Measurements from ENCODE around the gene RUFY1. TPM values are rescaled to one million over a fixed set of nuclear protein-coding genes. Genes with fewer than 3 reads are reported as not detected.
"Not testable (repeated sequence)": the region's sequence is repeated elsewhere in the genome, so short reads cannot be mapped to it uniquely, and the experiment has no call there.

Gene RUFY1
- total RNA-seq, 6 experiments from 2014 or later: 34.3 to 37.2 (median 36.0) TPM

GRCh38 chr5:179505636-179506261, 44.6 kb upstream of the RUFY1 start:
- peaks cover 14% of the 10 kb centered on the region for H3K4me1 Mint-ChIP-seq (ENCODE audit: low read depth)
- H3K27ac Mint-ChIP-seq: no peak overlapping the region
- no peak overlapping the region for H3K4me3 Mint-ChIP-seq
- no peak for DNase-seq
- no peaks in the 10 kb centered on the region for H3K36me3 Mint-ChIP-seq (ENCODE audit: low read depth)
- no peak for TF ChIP-seq CTCF (IDR thresholded peaks at IDR 0.05)
- peaks cover 13% of the 10 kb centered on the region; the same call in 1 of the 2 replicates for H3K27me3 Mint-ChIP-seq (ENCODE audit: insufficient read depth)
- H3K9me3 Mint-ChIP-seq: no peaks in the 10 kb centered on the region

- no peak for TF ChIP-seq CTCF (IDR thresholded peaks at IDR 0.05)
- no peak for DNase-seq
- peak overlapping the region; percentile 44 for H3K4me3 Mint-ChIP-seq
Measured at GRCh38 chr5:179509239-179509638, 41.1 kb upstream of the RUFY1 start.

GRCh38 chr5:179509845-179510244, 40.5 kb upstream of the RUFY1 start:
- Mint-ChIP-seq H3K4me3 (no peak overlapping the region), H3K4me1 (ENCODE audit: low read depth) (peaks cover 9% of the 10 kb centered on the region; the same call in 1 of the 2 replicates), H3K9me3 (no peaks in the 10 kb centered on the region), H3K36me3 (ENCODE audit: low read depth) (no peaks in the 10 kb centered on the region), H3K27me3 (ENCODE audit: insufficient read depth) (peaks cover 18% of the 10 kb centered on the region), H3K27ac (no peak overlapping the region)
- DNase-seq: no peak
- TF ChIP-seq CTCF (IDR thresholded peaks at IDR 0.05): no peak

More at GRCh38 chr5:179509239-179509638, 41.1 kb upstream of the RUFY1 start:
- Mint-ChIP-seq H3K36me3 (ENCODE audit: low read depth) (no peaks in the 10 kb centered on the region), H3K4me1 (ENCODE audit: low read depth) (peaks cover 13% of the 10 kb centered on the region), H3K9me3 (no peaks in the 10 kb centered on the region), H3K27me3 (ENCODE audit: insufficient read depth) (peaks cover 18% of the 10 kb centered on the region), H3K27ac (no peak overlapping the region)

GRCh38 chr5:179512452-179513000, 37.8 kb upstream of the RUFY1 start:
- Mint-ChIP-seq H3K27ac (no peak overlapping the region), H3K4me3 (no peak overlapping the region), H3K4me1 (ENCODE audit: low read depth) (peaks cover 9% of the 10 kb centered on the region; the same call in 1 of the 2 replicates), H3K27me3 (ENCODE audit: insufficient read depth) (peaks cover 23% of the 10 kb centered on the region), H3K36me3 (ENCODE audit: low read depth) (no peaks in the 10 kb centered on the region), H3K9me3 (no peaks in the 10 kb centered on the region)
- DNase-seq: no peak
- TF ChIP-seq CTCF (IDR thresholded peaks at IDR 0.05): no peak

GRCh38 chr5:179515501-179515900, 34.9 kb upstream of the RUFY1 start:
- not testable (repeated sequence) for H3K36me3 Mint-ChIP-seq (ENCODE audit: low read depth); H3K27ac Mint-ChIP-seq; H3K4me3 Mint-ChIP-seq; H3K9me3 Mint-ChIP-seq; H3K4me1 Mint-ChIP-seq (ENCODE audit: low read depth); DNase-seq
- peaks cover 17% of the 10 kb centered on the region for H3K27me3 Mint-ChIP-seq (ENCODE audit: insufficient read depth)

- no peak overlapping the region for H3K4me3 Mint-ChIP-seq
- H3K27ac Mint-ChIP-seq: no peak overlapping the region
- H3K9me3 Mint-ChIP-seq: no peaks in the 10 kb centered on the region
- peaks cover 14% of the 10 kb centered on the region for H3K27me3 Mint-ChIP-seq (ENCODE audit: insufficient read depth)
- no peaks in the 10 kb centered on the region for H3K36me3 Mint-ChIP-seq (ENCODE audit: low read depth)
- TF ChIP-seq CTCF (IDR thresholded peaks at IDR 0.05): no peak
- no peak for DNase-seq
- H3K4me1 Mint-ChIP-seq (ENCODE audit: low read depth): peaks cover 4% of the 10 kb centered on the region; the same call in 1 of the 2 replicates
Measured at GRCh38 chr5:179516221-179516620, 34.1 kb upstream of the RUFY1 start.

GRCh38 chr5:179517746-179518145, 32.6 kb upstream of the RUFY1 start:
- not testable (repeated sequence) for H3K4me3 Mint-ChIP-seq; H3K36me3 Mint-ChIP-seq (ENCODE audit: low read depth); DNase-seq; H3K27ac Mint-ChIP-seq; H3K9me3 Mint-ChIP-seq; H3K4me1 Mint-ChIP-seq (ENCODE audit: low read depth)
- H3K27me3 Mint-ChIP-seq (ENCODE audit: insufficient read depth): peaks cover 16% of the 10 kb centered on the region

- not testable (repeated sequence) for H3K36me3 Mint-ChIP-seq (ENCODE audit: low read depth); H3K27ac Mint-ChIP-seq; H3K4me3 Mint-ChIP-seq; H3K9me3 Mint-ChIP-seq; DNase-seq; H3K4me1 Mint-ChIP-seq (ENCODE audit: low read depth)
- peaks cover 16% of the 10 kb centered on the region for H3K27me3 Mint-ChIP-seq (ENCODE audit: insufficient read depth)
Measured at GRCh38 chr5:179518369-179518768, 32.0 kb upstream of the RUFY1 start.
